ENCODE measurements around the gene MIX23. TPM values are rescaled to one million over a fixed set of nuclear protein-coding genes. Genes with fewer than 3 reads are reported as not detected.

The MIX23 gene
- total RNA-seq (2022), result 85.2 and 86.2 TPM in 2 replicates
- percentile 88 among the genes with signal in this experiment for Bru-seq, nascent RNA
- percentile 81 among the genes with signal in this experiment for BruChase-seq, experiment 1, labeled RNA remaining after a 2-hour chase
- percentile 82 among the genes with signal in this experiment for BruChase-seq, experiment 2, labeled RNA remaining after a 6-hour chase
- long read RNA-seq, transcript CCDC58-201 (5 exons, 720 nt), result major isoform, 30 of 36 reads
- long read RNA-seq, partial matches to known transcripts, result 1 of 36 reads
- long read RNA-seq, other reads (novel, unspliced or antisense), result 3 of 36 reads

DNA sequence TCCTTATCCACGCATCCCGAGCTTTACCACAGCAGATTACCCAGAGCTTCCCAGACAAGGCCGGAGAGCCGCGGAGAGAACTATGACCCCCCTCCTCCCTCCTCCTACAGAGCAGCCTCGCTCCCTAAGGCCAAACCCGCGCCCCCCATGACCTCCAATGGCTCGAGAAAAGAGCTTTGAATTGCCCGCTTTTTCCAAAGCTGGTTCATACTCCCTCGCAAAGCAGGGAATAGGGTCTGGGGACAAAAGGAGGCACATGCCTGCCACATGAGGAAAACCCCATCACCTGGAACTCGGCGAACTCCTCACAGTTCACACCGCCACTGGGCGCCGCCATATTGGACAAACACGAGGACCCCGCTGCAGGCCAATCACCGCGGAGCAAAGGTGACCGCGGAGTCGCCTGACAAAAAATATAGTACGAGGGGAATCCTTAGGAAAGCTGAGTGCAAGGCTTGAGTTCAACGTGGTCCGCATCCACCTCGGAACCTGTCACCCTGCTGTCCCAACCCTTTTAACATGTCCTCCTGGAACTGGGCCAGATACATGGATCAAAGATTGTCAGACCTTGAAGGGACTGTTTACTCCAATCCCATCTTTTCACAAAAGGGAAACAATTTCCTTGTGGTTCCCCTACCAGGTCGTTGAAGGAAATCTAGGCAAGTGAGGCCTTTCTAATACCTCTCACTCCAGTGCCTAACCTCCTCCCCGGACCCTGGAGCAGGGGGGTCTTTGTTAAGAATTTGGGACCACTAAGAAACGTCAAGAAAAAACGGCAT lies at the start of gene MIX23:
Gene MIX23, minus strand, starts transcription at position 344 of the 779 bp plus-strand sequence. Its CDS starts 7 bp downstream, at position 337.
- ChIA-PET POLR2A (interaction anchor here (0.6 to 2.7 kb wide), 2 partner anchors 33 to 80 kb away, joined by 5 to 19 read pairs; partner anchors contain the start of gene WDR5B), CTCF (interaction anchor here (0.6 to 2.2 kb wide), 5 partner anchors 10 to 372 kb away, joined by 3 to 40 read pairs (median 4); partner anchors contain the start of gene WDR5B)
- H3K36me3 ChIP-seq (ENCODE audit: control insufficient read depth, insufficient read depth, low read length), result peaks cover 1% of the 10 kb centered on the region; the same call in 1 of the 2 replicates
- no TSS peak for BruUV-seq (replicated peaks)
- intact Hi-C loops (cut with micrococcal nuclease; ENCODE audit: unreplicated experiment), result loop anchor here (2.0 to 5.0 kb wide), 4 partner anchors 34 to 836 kb away; partner anchors contain the start of genes POLQ, SEMA5B and WDR5B
- H3K9me3 ChIP-seq, result no peaks in the 10 kb centered on the region
- peak within 1 kb of the TSS; percentile 77 for H3K4me3 ChIP-seq (ENCODE audit: low read depth, low read length)
- no peaks in the 10 kb centered on the region for H3K27me3 Mint-ChIP-seq (ENCODE audit: insufficient read depth, unreplicated experiment)
- no peaks in the 10 kb centered on the region for H3K4me1 Mint-ChIP-seq (ENCODE audit: low read depth, unreplicated experiment)
- H3K36me3 Mint-ChIP-seq (ENCODE audit: insufficient read depth, unreplicated experiment), result peaks cover 9% of the 10 kb centered on the region
- TF ChIP-seq, protein P1, sequence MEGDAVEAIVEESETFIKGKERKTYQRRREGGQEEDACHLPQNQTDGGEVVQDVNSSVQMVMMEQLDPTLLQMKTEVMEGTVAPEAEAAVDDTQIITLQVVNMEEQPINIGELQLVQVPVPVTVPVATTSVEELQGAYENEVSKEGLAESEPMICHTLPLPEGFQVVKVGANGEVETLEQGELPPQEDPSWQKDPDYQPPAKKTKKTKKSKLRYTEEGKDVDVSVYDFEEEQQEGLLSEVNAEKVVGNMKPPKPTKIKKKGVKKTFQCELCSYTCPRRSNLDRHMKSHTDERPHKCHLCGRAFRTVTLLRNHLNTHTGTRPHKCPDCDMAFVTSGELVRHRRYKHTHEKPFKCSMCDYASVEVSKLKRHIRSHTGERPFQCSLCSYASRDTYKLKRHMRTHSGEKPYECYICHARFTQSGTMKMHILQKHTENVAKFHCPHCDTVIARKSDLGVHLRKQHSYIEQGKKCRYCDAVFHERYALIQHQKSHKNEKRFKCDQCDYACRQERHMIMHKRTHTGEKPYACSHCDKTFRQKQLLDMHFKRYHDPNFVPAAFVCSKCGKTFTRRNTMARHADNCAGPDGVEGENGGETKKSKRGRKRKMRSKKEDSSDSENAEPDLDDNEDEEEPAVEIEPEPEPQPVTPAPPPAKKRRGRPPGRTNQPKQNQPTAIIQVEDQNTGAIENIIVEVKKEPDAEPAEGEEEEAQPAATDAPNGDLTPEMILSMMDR (IDR thresholded peaks at IDR 0.05; ENCODE audit: insufficient read depth in 1 of 2, low read depth in 1 of 2, low read length in 1 of 2, severe bottlenecking in 1 of 2, unreplicated experiment in 1 of 2), result no peak
- H3K27ac Mint-ChIP-seq (ENCODE audit: unreplicated experiment), result peak within 1 kb of the TSS; percentile 95
- no peaks in the 10 kb centered on the region for H3K9me3 Mint-ChIP-seq (ENCODE audit: unreplicated experiment)
- H3K27me3 ChIP-seq (replicated peaks; ENCODE audit: control insufficient read depth, insufficient read depth, low read length), result no peaks in the 10 kb centered on the region
- DNase-seq, result peak; percentile 90 to 91
- H3K4me1 ChIP-seq, result peaks cover 11% of the 10 kb centered on the region
- H3K4me3 Mint-ChIP-seq (ENCODE audit: unreplicated experiment), result peak within 1 kb of the TSS; percentile 97

DNA sequence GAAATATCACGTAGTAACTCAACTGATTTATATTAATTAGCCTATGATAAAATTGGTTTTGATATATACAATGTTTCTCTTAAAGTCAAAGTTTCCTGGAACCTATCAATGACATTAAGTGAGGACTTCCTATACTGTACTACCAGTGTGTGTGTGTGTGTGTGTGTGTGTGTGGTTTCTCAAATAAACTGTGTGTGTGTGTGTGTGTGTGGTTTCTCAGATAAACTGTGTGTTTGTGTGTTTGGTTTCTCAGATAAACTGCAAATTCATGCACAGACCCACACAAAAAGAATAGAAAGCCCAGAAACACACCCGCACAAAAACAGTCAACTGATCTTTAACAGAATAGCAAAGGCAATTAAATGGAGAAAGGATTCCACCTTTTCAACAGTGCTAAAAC lies 47.3 kb upstream of the MIX23 start:
- Histone ChIP-seq H3K36me3 (ENCODE audit: control insufficient read depth, insufficient read depth, low read length) (no peaks in the 10 kb centered on the region; the same call in none of the 2 replicates), H3K27me3 (replicated peaks; ENCODE audit: control insufficient read depth, insufficient read depth, low read length) (no peaks in the 10 kb centered on the region), H3K9me3 (no peaks in the 10 kb centered on the region), H3K4me3 (ENCODE audit: low read depth, low read length) (no peak overlapping the region), H3K4me1 (no peaks in the 10 kb centered on the region)
- DNase-seq, result no peak
- H3K4me1 Mint-ChIP-seq (ENCODE audit: low read depth, unreplicated experiment), result no peaks in the 10 kb centered on the region
- no peak overlapping the region for H3K4me3 Mint-ChIP-seq (ENCODE audit: unreplicated experiment)
- CTCF ChIA-PET, result no interaction called here
- no peaks in the 10 kb centered on the region for H3K27me3 Mint-ChIP-seq (ENCODE audit: insufficient read depth, unreplicated experiment)
- intact Hi-C loops (cut with micrococcal nuclease; ENCODE audit: unreplicated experiment), result no loop called here
- POLR2A ChIA-PET, result no interaction called here
- TF ChIP-seq, protein P1 (IDR thresholded peaks at IDR 0.05; ENCODE audit: insufficient read depth in 1 of 2, low read depth in 1 of 2, low read length in 1 of 2, severe bottlenecking in 1 of 2, unreplicated experiment in 1 of 2), result no peak
- BruUV-seq (replicated peaks), result no TSS peak
- H3K36me3 Mint-ChIP-seq (ENCODE audit: insufficient read depth, unreplicated experiment), result peaks cover 94% of the 10 kb centered on the region
- no peaks in the 10 kb centered on the region for H3K9me3 Mint-ChIP-seq (ENCODE audit: unreplicated experiment)
- H3K27ac Mint-ChIP-seq (ENCODE audit: unreplicated experiment), result no peak overlapping the region

DNA sequence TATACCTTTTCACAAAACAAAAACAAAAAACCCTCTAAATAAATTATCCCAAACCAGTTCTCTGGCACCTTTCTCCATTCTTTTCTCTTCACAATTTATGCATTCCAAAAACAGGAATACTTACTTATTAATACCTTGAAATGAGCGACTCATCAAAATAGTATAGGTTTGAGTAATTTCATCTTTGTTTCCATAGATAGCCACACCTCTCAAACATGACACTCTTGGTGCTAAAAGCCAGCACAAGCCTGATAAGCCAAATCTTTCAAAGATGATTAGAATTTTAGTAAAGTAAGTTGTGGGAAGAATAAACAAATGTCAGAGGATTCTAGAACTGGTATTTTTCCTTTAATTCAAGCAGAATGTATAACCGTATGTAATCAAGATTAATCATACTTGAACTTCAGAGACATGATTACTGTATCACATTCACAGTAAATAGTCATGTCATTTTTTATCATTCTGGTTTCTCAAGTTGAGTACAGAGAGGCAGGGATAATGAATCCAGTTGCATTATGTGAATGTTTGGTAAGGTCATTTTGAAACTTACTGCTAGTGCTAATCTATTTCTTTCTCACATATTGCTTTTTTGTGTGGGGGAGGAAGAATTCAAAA lies 44.9 kb upstream of the MIX23 start:
- no peaks in the 10 kb centered on the region for H3K27me3 Mint-ChIP-seq (ENCODE audit: insufficient read depth, unreplicated experiment)
- no peaks in the 10 kb centered on the region for H3K4me1 ChIP-seq
- no peaks in the 10 kb centered on the region; the same call in none of the 2 replicates for H3K36me3 ChIP-seq (ENCODE audit: control insufficient read depth, insufficient read depth, low read length)
- CTCF ChIA-PET, result no interaction called here
- no peaks in the 10 kb centered on the region for H3K9me3 ChIP-seq
- H3K9me3 Mint-ChIP-seq (ENCODE audit: unreplicated experiment), result no peaks in the 10 kb centered on the region
- TF ChIP-seq, protein P1 (IDR thresholded peaks at IDR 0.05; ENCODE audit: insufficient read depth in 1 of 2, low read depth in 1 of 2, low read length in 1 of 2, severe bottlenecking in 1 of 2, unreplicated experiment in 1 of 2), result no peak
- H3K36me3 Mint-ChIP-seq (ENCODE audit: insufficient read depth, unreplicated experiment), result peaks cover 87% of the 10 kb centered on the region
- BruUV-seq (replicated peaks), result no TSS peak
- POLR2A ChIA-PET, result no interaction called here
- no peak overlapping the region for H3K4me3 ChIP-seq (ENCODE audit: low read depth, low read length)
- no peak overlapping the region for H3K27ac Mint-ChIP-seq (ENCODE audit: unreplicated experiment)
- no peaks in the 10 kb centered on the region for H3K27me3 ChIP-seq (replicated peaks; ENCODE audit: control insufficient read depth, insufficient read depth, low read length)
- DNase-seq, result no peak
- no peak overlapping the region for H3K4me3 Mint-ChIP-seq (ENCODE audit: unreplicated experiment)
- no peaks in the 10 kb centered on the region for H3K4me1 Mint-ChIP-seq (ENCODE audit: low read depth, unreplicated experiment)
- intact Hi-C loops (cut with micrococcal nuclease; ENCODE audit: unreplicated experiment), result loop anchor here (10.0 kb wide), 1 partner anchor 63 kb away; no protein-coding TSS in a partner anchor

Measured in Caco-2 (cell line).